IMR-90 (cell line): Measurements from ENCODE around the gene C1QL1. TPM values are rescaled to one million over a fixed set of nuclear protein-coding genes. Genes with fewer than 3 reads are reported as not detected.

ENCODE experiments used
- ATAC-seq: fragments of 200-7000 bp; cut with Tn5 transposase; 2 replicates; pipeline ENCODE4 v1.9.1; 2020; ENCODE audit warnings: low read depth, mild to moderate bottlenecking, moderate library complexity
- BruUV-seq: library from RNA; stranded (reverse); fragments of 400-500 nt; replicated peaks from 2 replicates; lab custom pipeline; 2021; lab: Mats Ljungman, UMichigan
- CTCF ChIA-PET: fragments of 300-600 bp; formaldehyde crosslinking; extraction: SDS; loops from one replicate; lab custom pipeline; 2021; ENCODE audit warnings: antibody characterized with exemption; lab: Yijun Ruan, JAX
- POLR2A ChIA-PET: fragments of 300-600 bp; sonication (Branson Sonifier 250); formaldehyde crosslinking; loops from one replicate; lab custom pipeline; 2022; ENCODE audit warnings: antibody characterized with exemption; ENCODE audit not compliant: unreplicated experiment; lab: Charles Lee
- DNase-seq: peaks from one replicate; pipeline ENCODE4 v3.0.0; 2013
- H2AFZ ChIP-seq: replicated peaks from 2 replicates; pipeline ENCODE3; 2013; ENCODE audit warnings: low read length, mild to moderate bottlenecking; ENCODE audit not compliant: poor library complexity
- H2AK5ac ChIP-seq: 2 replicates; pipeline ENCODE4 v1.6.1; 2013; ENCODE audit warnings: low read depth, low read length, inconsistent platforms
- H2AK9ac ChIP-seq: replicated peaks from 2 replicates; pipeline ENCODE3; 2013; ENCODE audit warnings: mild to moderate bottlenecking, low read depth, low read length, moderate library complexity; ENCODE audit not compliant: poor library complexity
- H2BK120ac ChIP-seq: 2 replicates; pipeline ENCODE4 v1.6.1; 2013; ENCODE audit warnings: low read depth, low read length, inconsistent platforms
- H2BK15ac ChIP-seq: 3 replicates; pipeline ENCODE4 v1.6.1; 2013; ENCODE audit warnings: low read depth, low read length, inconsistent platforms
- H2BK20ac ChIP-seq: 2 replicates; pipeline ENCODE4 v1.6.1; 2013; ENCODE audit warnings: low read depth, mild to moderate bottlenecking, inconsistent platforms, low read length, moderate library complexity
- H2BK5ac ChIP-seq: 2 replicates; pipeline ENCODE4 v1.6.1; 2013; ENCODE audit warnings: mild to moderate bottlenecking, low read depth, low read length, inconsistent platforms; ENCODE audit not compliant: poor library complexity, severe bottlenecking
- H3K14ac ChIP-seq: replicated peaks from 2 replicates; pipeline ENCODE4 v1.6.1; 2013; ENCODE audit warnings: low read depth, low read length, inconsistent platforms
- H3K18ac ChIP-seq: 2 replicates; pipeline ENCODE4 v1.6.1; 2013; ENCODE audit warnings: low read depth, low read length, control low read depth
- H3K23ac ChIP-seq: 2 replicates; pipeline ENCODE4 v1.6.1; 2013; ENCODE audit warnings: low read depth, low read length, inconsistent platforms
- H3K27ac ChIP-seq: 2 replicates; pipeline ENCODE4 v1.5.1; 2013; ENCODE audit warnings: mild to moderate bottlenecking, control low read depth, low read length; ENCODE audit not compliant: insufficient read depth
- H3K27me3 ChIP-seq: 2 replicates; pipeline ENCODE4 v1.6.1; 2013; ENCODE audit warnings: low read length; ENCODE audit not compliant: control insufficient read depth, insufficient read depth
- H3K36me3 ChIP-seq: 2 replicates; pipeline ENCODE4 v1.6.1; 2013; ENCODE audit warnings: low read length, mixed read lengths; ENCODE audit not compliant: control insufficient read depth, insufficient read depth
- H3K4ac ChIP-seq: 2 replicates; pipeline ENCODE4 v1.6.1; 2013; ENCODE audit warnings: low read depth, low read length, inconsistent platforms
- H3K4me1 ChIP-seq: 2 replicates; pipeline ENCODE4 v1.6.1; 2013; ENCODE audit warnings: low read length, mixed read lengths; ENCODE audit not compliant: control insufficient read depth, insufficient read depth
- H3K4me2 ChIP-seq: 2 replicates; pipeline ENCODE4 v1.6.1; 2013; ENCODE audit warnings: low read depth, mild to moderate bottlenecking, control low read depth, low read length, moderate library complexity
- H3K4me3 ChIP-seq: 2 replicates; pipeline ENCODE4 v1.5.1; 2013; ENCODE audit warnings: low read depth, mild to moderate bottlenecking, control low read depth, low read length, moderate library complexity; ENCODE audit not compliant: insufficient read depth
- H3K56ac ChIP-seq: 2 replicates; pipeline ENCODE4 v1.6.1; 2013; ENCODE audit warnings: low read length, inconsistent platforms; ENCODE audit not compliant: insufficient read depth; ENCODE audit errors: extremely low read depth
- H3K79me1 ChIP-seq, 2 experiments: 2 replicates each; pipeline ENCODE4 v1.6.1; 2013; ENCODE audit warnings: low read length in 2 of 2, inconsistent platforms in 1 of 2, low read depth in 1 of 2
- H3K9ac ChIP-seq: 2 replicates; pipeline ENCODE4 v1.6.1; 2013; ENCODE audit warnings: low read depth, low read length, control low read depth
- H3K9me1 ChIP-seq: 2 replicates; pipeline ENCODE4 v1.6.1; 2013; ENCODE audit warnings: low read length, inconsistent platforms; ENCODE audit not compliant: insufficient read depth
- H3K9me3 ChIP-seq: 2 replicates; pipeline ENCODE4 v1.6.1; 2013; ENCODE audit warnings: low read length; ENCODE audit not compliant: control insufficient read depth, insufficient read depth
- H4K20me1 ChIP-seq: 2 replicates; pipeline ENCODE4 v1.6.1; 2013; ENCODE audit warnings: low read length, inconsistent platforms; ENCODE audit not compliant: insufficient read depth
- H4K5ac ChIP-seq: 2 replicates; pipeline ENCODE4 v1.6.1; 2013; ENCODE audit warnings: mild to moderate bottlenecking, low read depth, low read length, control low read depth
- H4K8ac ChIP-seq, 2 experiments: 2 replicates each; pipeline ENCODE4 v1.6.1; 2013; ENCODE audit warnings: low read depth in 2 of 2, low read length in 2 of 2, control low read depth in 1 of 2, inconsistent platforms in 1 of 2
- H4K91ac ChIP-seq: 2 replicates; pipeline ENCODE4 v1.6.1; 2013; ENCODE audit warnings: low read depth, low read length, inconsistent platforms; ENCODE audit not compliant: insufficient read depth
- BHLHE40 ChIP-seq: fragments of 150-350 bp; IDR thresholded peaks from 2 replicates; pipeline ENCODE4 v1.6.1; 2016; ENCODE audit warnings: mild to moderate bottlenecking, low read depth, low read length
- CEBPB ChIP-seq: IDR thresholded peaks from 2 replicates; pipeline ENCODE4 v1.6.1; 2012; ENCODE audit warnings: low read depth, low read length, improper control_type of control experiment
- CHD1 ChIP-seq: IDR thresholded peaks from 2 replicates; pipeline ENCODE4 v1.6.1; 2012; ENCODE audit warnings: low read depth, low read length, improper control_type of control experiment
- MAFK ChIP-seq: IDR thresholded peaks from 2 replicates; pipeline ENCODE4 v1.6.1; 2012; ENCODE audit warnings: low read depth, low read length, improper control_type of control experiment
- MAZ ChIP-seq: IDR thresholded peaks from 2 replicates; pipeline ENCODE4 v1.6.1; 2012; ENCODE audit warnings: low read depth, mild to moderate bottlenecking, low read length, improper control_type of control experiment, moderate library complexity, borderline replicate concordance
- MXI1 ChIP-seq: IDR thresholded peaks from 2 replicates; pipeline ENCODE4 v1.6.1; 2012; ENCODE audit warnings: low read depth, mild to moderate bottlenecking, low read length, moderate library complexity, borderline replicate concordance
- NFE2L2 ChIP-seq: fragments of 150-350 bp; IDR thresholded peaks from 2 replicates; pipeline ENCODE4 v1.6.1; 2016; ENCODE audit warnings: low read depth, mild to moderate bottlenecking, low read length
- POLR2A ChIP-seq: IDR thresholded peaks from 2 replicates; pipeline ENCODE4 v1.6.1; 2012; ENCODE audit warnings: mild to moderate bottlenecking, low read depth, low read length
- RAD21 ChIP-seq: IDR thresholded peaks from 2 replicates; pipeline ENCODE4 v1.6.1; 2012; ENCODE audit warnings: low read length, improper control_type of control experiment
- RFX5 ChIP-seq: IDR thresholded peaks from 2 replicates; pipeline ENCODE4 v1.8.0; 2012; ENCODE audit warnings: low read depth, mild to moderate bottlenecking, low read length, moderate library complexity
- SMC3 ChIP-seq: fragments of 150-350 bp; IDR thresholded peaks from 2 replicates; pipeline ENCODE4 v1.6.1; 2016; ENCODE audit warnings: low read depth, mild to moderate bottlenecking, antibody characterized with exemption, low read length, moderate library complexity
- WGBS, 2 experiments: methylation state at CpG; one replicate each; pipeline versions ENCODE4 v1.1.5 to v1.1.7; 2013; ENCODE audit warnings: missing lambda C conversion rate in 2 of 2; ENCODE audit not compliant: insufficient read length in 1 of 2; ENCODE audit errors: extremely low coverage in 2 of 2; 5-methylcytosine and 5-hydroxymethylcytosine counted together
- dilution Hi-C: fragments of 300-500 bp; cut with HindIII; formaldehyde crosslinking; loops from one replicate; pipeline ENCODE4 v1.14.3; 2018; ENCODE audit warnings: low sequenced_read_pairs; ENCODE audit not compliant: unreplicated experiment
- in situ Hi-C: fragments of 300-500 bp; cut with MboI; formaldehyde crosslinking; loops from 3 replicates; pipeline ENCODE4 v1.14.3; 2019; ENCODE audit warnings: low sequenced_read_pairs, inconsistent platforms, mixed read lengths
- intact Hi-C: fragments of 100-400 bp; cut with micrococcal nuclease; formaldehyde crosslinking; loops from 2 replicates; pipeline ENCODE4 v1.10.0; 2022
- polyA plus RNA-seq, 3 experiments: library from polyadenylated mRNA; depleted of rRNA; stranded (reverse); fragments of >200 nt; gene quantifications; 2 replicates each; pipeline ENCODE4 v1.2.3, GENCODE V29; 2012; ENCODE audit warnings: low replicate concordance in 1 of 3
- total RNA-seq: library from RNA; depleted of rRNA; stranded (reverse); fragments of >200 nt; gene quantifications from 2 replicates; pipeline ENCODE4 v1.2.3, GENCODE V29; 2012
- TF ChIP-seq, protein P1 (sequence below): fragments of 150-350 bp; IDR thresholded peaks from 2 replicates; pipeline ENCODE4 v1.6.1; 2017; ENCODE audit warnings: mild to moderate bottlenecking, antibody characterized with exemption, low read length, low read depth
- TF ChIP-seq, protein P2 (sequence below): conservative IDR thresholded peaks from 2 replicates; pipeline ENCODE4 v1.5.1; 2012; ENCODE audit warnings: mild to moderate bottlenecking, low read depth, low read length, improper control_type of control experiment

The C1QL1 gene
- total and polyA plus RNA-seq, 2 of the 4 experiments (the other 2 are of a cell fraction), result 0.18 to 0.84 TPM

DNA sequence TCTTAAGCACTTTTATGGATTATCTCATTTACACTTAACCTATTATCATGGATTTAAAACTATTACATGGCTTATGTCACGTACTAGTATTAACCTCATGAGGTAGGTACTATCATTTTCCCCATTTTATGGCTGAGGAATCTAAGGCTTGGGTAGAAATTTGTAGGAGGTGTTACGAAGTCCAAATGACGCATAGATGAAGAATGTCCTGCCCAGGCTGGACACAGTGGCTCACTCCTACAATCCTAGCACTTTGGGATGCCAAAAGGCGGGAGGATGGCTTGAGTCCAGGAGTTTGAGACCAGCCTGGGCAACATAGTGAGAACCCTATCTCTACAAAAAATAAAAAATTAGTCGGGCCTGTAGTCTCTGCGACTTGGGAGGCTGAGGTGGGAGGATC, 4.8 kb upstream of the C1QL1 start:
- no peak overlapping the region for H2BK120ac ChIP-seq
- peaks cover 18% of the 10 kb centered on the region for H3K27me3 ChIP-seq
- no peaks in the 10 kb centered on the region for H3K79me1 ChIP-seq
- no peak overlapping the region for H4K91ac ChIP-seq
- no peak overlapping the region for H3K23ac ChIP-seq
- no peaks in the 10 kb centered on the region for H3K36me3 ChIP-seq
- H3K4me3 ChIP-seq, result no peak overlapping the region
- in situ Hi-C loops, result no loop called here
- H3K4me2 ChIP-seq, result no peak overlapping the region
- peaks cover 4% of the 10 kb centered on the region for H3K9me1 ChIP-seq
- H2BK5ac ChIP-seq, result no peak overlapping the region
- H2BK20ac ChIP-seq, result no peak overlapping the region
- no peak overlapping the region for H2AFZ ChIP-seq
- peaks cover 19% of the 10 kb centered on the region for H3K4me1 ChIP-seq
- no peak overlapping the region for H2BK15ac ChIP-seq
- no peak overlapping the region for H3K27ac ChIP-seq
- H4K5ac ChIP-seq, result no peak overlapping the region
- no peak overlapping the region for H3K9ac ChIP-seq
- no peak overlapping the region for H3K18ac ChIP-seq
- H3K4ac ChIP-seq, result no peak overlapping the region
- H3K9me3 ChIP-seq, result no peaks in the 10 kb centered on the region
- H4K8ac ChIP-seq, result no peak overlapping the region
- dilution Hi-C loops, result no loop called here
- no TSS peak for BruUV-seq
- no peak overlapping the region for H3K56ac ChIP-seq
- ATAC-seq (no peak), DNase-seq (peak; percentile 31)
- no peak overlapping the region for H2AK9ac ChIP-seq
- ChIA-PET POLR2A (no interaction called here), CTCF (no interaction called here)
- no peak for TF ChIP-seq RFX5
- TF ChIP-seq CEBPB, result no peak
- TF ChIP-seq, protein P1, sequence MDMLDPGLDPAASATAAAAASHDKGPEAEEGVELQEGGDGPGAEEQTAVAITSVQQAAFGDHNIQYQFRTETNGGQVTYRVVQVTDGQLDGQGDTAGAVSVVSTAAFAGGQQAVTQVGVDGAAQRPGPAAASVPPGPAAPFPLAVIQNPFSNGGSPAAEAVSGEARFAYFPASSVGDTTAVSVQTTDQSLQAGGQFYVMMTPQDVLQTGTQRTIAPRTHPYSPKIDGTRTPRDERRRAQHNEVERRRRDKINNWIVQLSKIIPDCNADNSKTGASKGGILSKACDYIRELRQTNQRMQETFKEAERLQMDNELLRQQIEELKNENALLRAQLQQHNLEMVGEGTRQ, result no peak
- no peak for TF ChIP-seq MAFK
- no peak for TF ChIP-seq BHLHE40
- no peak for TF ChIP-seq MXI1
- no peak for TF ChIP-seq MAZ
- no peak for TF ChIP-seq SMC3
- no peak for TF ChIP-seq CHD1
- TF ChIP-seq, protein P2, sequence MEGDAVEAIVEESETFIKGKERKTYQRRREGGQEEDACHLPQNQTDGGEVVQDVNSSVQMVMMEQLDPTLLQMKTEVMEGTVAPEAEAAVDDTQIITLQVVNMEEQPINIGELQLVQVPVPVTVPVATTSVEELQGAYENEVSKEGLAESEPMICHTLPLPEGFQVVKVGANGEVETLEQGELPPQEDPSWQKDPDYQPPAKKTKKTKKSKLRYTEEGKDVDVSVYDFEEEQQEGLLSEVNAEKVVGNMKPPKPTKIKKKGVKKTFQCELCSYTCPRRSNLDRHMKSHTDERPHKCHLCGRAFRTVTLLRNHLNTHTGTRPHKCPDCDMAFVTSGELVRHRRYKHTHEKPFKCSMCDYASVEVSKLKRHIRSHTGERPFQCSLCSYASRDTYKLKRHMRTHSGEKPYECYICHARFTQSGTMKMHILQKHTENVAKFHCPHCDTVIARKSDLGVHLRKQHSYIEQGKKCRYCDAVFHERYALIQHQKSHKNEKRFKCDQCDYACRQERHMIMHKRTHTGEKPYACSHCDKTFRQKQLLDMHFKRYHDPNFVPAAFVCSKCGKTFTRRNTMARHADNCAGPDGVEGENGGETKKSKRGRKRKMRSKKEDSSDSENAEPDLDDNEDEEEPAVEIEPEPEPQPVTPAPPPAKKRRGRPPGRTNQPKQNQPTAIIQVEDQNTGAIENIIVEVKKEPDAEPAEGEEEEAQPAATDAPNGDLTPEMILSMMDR, result no peak
- TF ChIP-seq NFE2L2, result no peak
- no peak for TF ChIP-seq RAD21
- TF ChIP-seq POLR2A, result no peak
- H2AK5ac ChIP-seq, result no peak overlapping the region
- no peaks in the 10 kb centered on the region for H4K20me1 ChIP-seq
- intact Hi-C loops, result no loop called here
- no CpG with 5 or more reads among the region's 6 CpGs for WGBS, 2 experiments
- H3K14ac ChIP-seq, result no peak overlapping the region
